ENCODE data around the gene KRT33A. TPM values are rescaled to one million over a fixed set of nuclear protein-coding genes. Genes with fewer than 3 reads are reported as not detected.

Gene KRT33A
- total RNA-seq, 1 donor from 2014 or later: not detected

- Histone ChIP-seq H3K27me3 (ENCODE audit: low read depth) (no peaks in the 10 kb centered on the region), H3K9me3 (peaks cover 12% of the 10 kb centered on the region), H3K27ac (no peak overlapping the region), H3K36me3 (no peaks in the 10 kb centered on the region), H3K4me1 (no peaks in the 10 kb centered on the region), H3K4me3 (no peak overlapping the region)
- intact Hi-C loops (cut with DNase I): no loop called here
- DNase-seq: no peak
- ATAC-seq: peak; percentile 45 to 65
- TF ChIP-seq CTCF (IDR thresholded peaks at IDR 0.05): peak; percentile 68
Observed at GRCh38 chr17:41322094-41322902, 28.3 kb downstream of the KRT33A start.

- DNase-seq (no peak), ATAC-seq (no peak)
- Histone ChIP-seq H3K9me3 (peaks cover 12% of the 10 kb centered on the region), H3K27me3 (ENCODE audit: low read depth) (peaks cover 4% of the 10 kb centered on the region), H3K4me1 (no peaks in the 10 kb centered on the region), H3K36me3 (no peaks in the 10 kb centered on the region), H3K27ac (no peak overlapping the region), H3K4me3 (no peak overlapping the region)
- no peak for TF ChIP-seq CTCF (IDR thresholded peaks at IDR 0.05)
- intact Hi-C loops (cut with DNase I): no loop called here
Observed at GRCh38 chr17:41318231-41318630, 32.4 kb downstream of the KRT33A start.

GRCh38 chr17:41315814-41316445, 34.7 kb downstream of the KRT33A start:
- ATAC-seq (no peak), DNase-seq (no peak)
- no peak overlapping the region for H3K27ac ChIP-seq
- H3K4me1 ChIP-seq: no peaks in the 10 kb centered on the region
- H3K36me3 ChIP-seq: no peaks in the 10 kb centered on the region
- intact Hi-C loops (cut with DNase I): no loop called here
- peaks cover 4% of the 10 kb centered on the region for H3K27me3 ChIP-seq (ENCODE audit: low read depth)
- TF ChIP-seq CTCF (IDR thresholded peaks at IDR 0.05): no peak
- H3K4me3 ChIP-seq: no peak overlapping the region
- peaks cover 12% of the 10 kb centered on the region for H3K9me3 ChIP-seq

- Histone ChIP-seq H3K4me1 (no peaks in the 10 kb centered on the region), H3K36me3 (no peaks in the 10 kb centered on the region), H3K27ac (no peak within 1 kb of the TSS), H3K27me3 (ENCODE audit: low read depth) (peaks cover 4% of the 10 kb centered on the region), H3K9me3 (peaks cover 8% of the 10 kb centered on the region), H3K4me3 (no peak within 1 kb of the TSS)
- intact Hi-C loops (cut with DNase I): no loop called here
- DNase-seq (no peak), ATAC-seq (no peak)
- TF ChIP-seq CTCF (IDR thresholded peaks at IDR 0.05): no peak
Observed at GRCh38 chr17:41315204-41315794, 35.3 kb downstream of the KRT33A start, which contains the start of gene KRTAP17-1. TSS of gene KRTAP17-1 (minus strand) at chr17:41315710. CDS start at chr17:41315650, 60 bp downstream.

- no peak overlapping the region for H3K27ac ChIP-seq
- H3K4me1 ChIP-seq: peaks cover 11% of the 10 kb centered on the region
- peaks cover 10% of the 10 kb centered on the region for H3K27me3 ChIP-seq (ENCODE audit: low read depth)
- H3K36me3 ChIP-seq: no peaks in the 10 kb centered on the region
- no peak overlapping the region for H3K4me3 ChIP-seq
- intact Hi-C loops (cut with DNase I): no loop called here
- ATAC-seq: no peak
- DNase-seq: no peak
- no peak for TF ChIP-seq CTCF (IDR thresholded peaks at IDR 0.05)
- H3K9me3 ChIP-seq: no peaks in the 10 kb centered on the region
Observed at GRCh38 chr17:41311111-41311510, 39.5 kb downstream of the KRT33A start.
